ENCODE measurements around the gene KCNAB2. TPM values are rescaled to one million over a fixed set of nuclear protein-coding genes. Genes with fewer than 3 reads are reported as not detected.

The KCNAB2 gene
- total RNA-seq, 1 donor, result 5.8 TPM

DNA sequence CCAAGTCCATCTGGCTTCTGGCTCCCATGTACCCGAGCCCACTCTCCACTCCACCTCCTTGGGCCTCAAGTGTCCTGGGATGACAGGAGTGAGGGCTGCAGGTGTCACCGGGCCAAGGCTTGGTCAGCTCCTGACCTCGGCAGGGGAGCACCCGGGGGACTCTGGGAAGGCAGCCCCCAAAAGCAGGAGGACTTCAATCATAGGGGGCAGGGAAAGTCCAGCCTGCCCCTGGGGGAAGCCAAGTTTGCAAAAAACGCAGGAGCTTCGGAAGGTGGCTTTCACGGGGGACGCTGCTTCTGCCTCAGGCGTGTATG lies 56.8 kb downstream of the KCNAB2 start:
- no peak overlapping the region for H3K4me2 ChIP-seq (ENCODE audit: insufficient read depth, low read length)
- TF ChIP-seq, protein P1, sequence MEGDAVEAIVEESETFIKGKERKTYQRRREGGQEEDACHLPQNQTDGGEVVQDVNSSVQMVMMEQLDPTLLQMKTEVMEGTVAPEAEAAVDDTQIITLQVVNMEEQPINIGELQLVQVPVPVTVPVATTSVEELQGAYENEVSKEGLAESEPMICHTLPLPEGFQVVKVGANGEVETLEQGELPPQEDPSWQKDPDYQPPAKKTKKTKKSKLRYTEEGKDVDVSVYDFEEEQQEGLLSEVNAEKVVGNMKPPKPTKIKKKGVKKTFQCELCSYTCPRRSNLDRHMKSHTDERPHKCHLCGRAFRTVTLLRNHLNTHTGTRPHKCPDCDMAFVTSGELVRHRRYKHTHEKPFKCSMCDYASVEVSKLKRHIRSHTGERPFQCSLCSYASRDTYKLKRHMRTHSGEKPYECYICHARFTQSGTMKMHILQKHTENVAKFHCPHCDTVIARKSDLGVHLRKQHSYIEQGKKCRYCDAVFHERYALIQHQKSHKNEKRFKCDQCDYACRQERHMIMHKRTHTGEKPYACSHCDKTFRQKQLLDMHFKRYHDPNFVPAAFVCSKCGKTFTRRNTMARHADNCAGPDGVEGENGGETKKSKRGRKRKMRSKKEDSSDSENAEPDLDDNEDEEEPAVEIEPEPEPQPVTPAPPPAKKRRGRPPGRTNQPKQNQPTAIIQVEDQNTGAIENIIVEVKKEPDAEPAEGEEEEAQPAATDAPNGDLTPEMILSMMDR (IDR thresholded peaks at IDR 0.05; ENCODE audit: extremely low read depth, low read depth, low read length), result no peak

GRCh38 chr1:6103111-6103853 lies 57.6 kb downstream of the KCNAB2 start:
- H3K27ac ChIP-seq (ENCODE audit: low read depth, low read length), result no peak overlapping the region
- H3K79me2 ChIP-seq (ENCODE audit: insufficient read depth, low read length), result no peaks in the 10 kb centered on the region
- H3K36me3 ChIP-seq (ENCODE audit: insufficient read depth, low read length), result no peaks in the 10 kb centered on the region
- H3K4me3 ChIP-seq (ENCODE audit: insufficient read depth, low read length), result no peak overlapping the region
- TF ChIP-seq, protein P1 (IDR thresholded peaks at IDR 0.05; ENCODE audit: extremely low read depth, low read depth, low read length), result no peak
- no peaks in the 10 kb centered on the region for H4K20me1 ChIP-seq (ENCODE audit: insufficient read depth, low read length)
- no peaks in the 10 kb centered on the region for H3K27me3 ChIP-seq (ENCODE audit: insufficient read depth, low read length)
- H3K4me2 ChIP-seq (ENCODE audit: insufficient read depth, low read length), result no peak overlapping the region
- H2AFZ ChIP-seq (ENCODE audit: low read length), result no peak overlapping the region
- DNase-seq (ENCODE audit: insufficient read length, low spot score, missing footprints), result peak; percentile 89
- H3K4me1 ChIP-seq (ENCODE audit: insufficient read depth, low read length), result no peaks in the 10 kb centered on the region
- no peaks in the 10 kb centered on the region for H3K9me3 ChIP-seq (ENCODE audit: low read depth, low read length)

More for the DNA sequence above, 56.8 kb downstream of the KCNAB2 start:
- H4K20me1 ChIP-seq (ENCODE audit: insufficient read depth, low read length), result no peaks in the 10 kb centered on the region
- no peaks in the 10 kb centered on the region for H3K4me1 ChIP-seq (ENCODE audit: insufficient read depth, low read length)
- no peaks in the 10 kb centered on the region for H3K36me3 ChIP-seq (ENCODE audit: insufficient read depth, low read length)
- no peak overlapping the region for H3K4me3 ChIP-seq (ENCODE audit: insufficient read depth, low read length)
- no peak for DNase-seq (ENCODE audit: insufficient read length, low spot score, missing footprints)
- no peak overlapping the region for H3K27ac ChIP-seq (ENCODE audit: low read depth, low read length)
- no peak overlapping the region for H2AFZ ChIP-seq (ENCODE audit: low read length)
- no peaks in the 10 kb centered on the region for H3K27me3 ChIP-seq (ENCODE audit: insufficient read depth, low read length)
- H3K79me2 ChIP-seq (ENCODE audit: insufficient read depth, low read length), result no peaks in the 10 kb centered on the region
- no peaks in the 10 kb centered on the region for H3K9me3 ChIP-seq (ENCODE audit: low read depth, low read length)

GRCh38 chr1:6103854-6104530 lies 58.3 kb downstream of the KCNAB2 start:
- peak; percentile 87 for DNase-seq (ENCODE audit: insufficient read length, low spot score, missing footprints)
- H3K36me3 ChIP-seq (ENCODE audit: insufficient read depth, low read length), result no peaks in the 10 kb centered on the region
- H3K79me2 ChIP-seq (ENCODE audit: insufficient read depth, low read length), result no peaks in the 10 kb centered on the region
- no peak overlapping the region for H3K4me2 ChIP-seq (ENCODE audit: insufficient read depth, low read length)
- TF ChIP-seq, protein P1 (IDR thresholded peaks at IDR 0.05; ENCODE audit: extremely low read depth, low read depth, low read length), result no peak
- no peaks in the 10 kb centered on the region for H3K4me1 ChIP-seq (ENCODE audit: insufficient read depth, low read length)
- no peak overlapping the region for H2AFZ ChIP-seq (ENCODE audit: low read length)
- no peaks in the 10 kb centered on the region for H3K27me3 ChIP-seq (ENCODE audit: insufficient read depth, low read length)
- no peak overlapping the region for H3K4me3 ChIP-seq (ENCODE audit: insufficient read depth, low read length)
- no peaks in the 10 kb centered on the region for H4K20me1 ChIP-seq (ENCODE audit: insufficient read depth, low read length)
- no peaks in the 10 kb centered on the region for H3K9me3 ChIP-seq (ENCODE audit: low read depth, low read length)
- H3K27ac ChIP-seq (ENCODE audit: low read depth, low read length), result no peak overlapping the region

- DNase-seq (ENCODE audit: insufficient read length, low spot score, missing footprints), result no peak
- Histone ChIP-seq H3K79me2 (ENCODE audit: insufficient read depth, low read length) (no peaks in the 10 kb centered on the region), H3K27me3 (ENCODE audit: insufficient read depth, low read length) (no peaks in the 10 kb centered on the region), H3K27ac (ENCODE audit: low read depth, low read length) (no peak overlapping the region), H3K4me1 (ENCODE audit: insufficient read depth, low read length) (no peaks in the 10 kb centered on the region), H3K4me3 (ENCODE audit: insufficient read depth, low read length) (no peak overlapping the region), H3K36me3 (ENCODE audit: insufficient read depth, low read length) (no peaks in the 10 kb centered on the region), H3K9me3 (ENCODE audit: low read depth, low read length) (no peaks in the 10 kb centered on the region), H4K20me1 (ENCODE audit: insufficient read depth, low read length) (no peaks in the 10 kb centered on the region), H3K4me2 (ENCODE audit: insufficient read depth, low read length) (no peak overlapping the region), H2AFZ (ENCODE audit: low read length) (no peak overlapping the region)
- TF ChIP-seq, protein P1 (IDR thresholded peaks at IDR 0.05; ENCODE audit: extremely low read depth, low read depth, low read length), result no peak
Observed at GRCh38 chr1:6104631-6105030, 58.9 kb downstream of the KCNAB2 start.

All from osteoblast (primary cell).